GM12873 (cell line): Measurements from ENCODE around the gene PKNOX2.

Source experiments
- TF ChIP-seq, protein P1 (sequence below): IDR thresholded peaks from 2 replicates; pipeline ENCODE4 v1.5.1; 2012; ENCODE audit warnings: low read depth, mild to moderate bottlenecking, moderate library complexity, low read length, control low read depth; ENCODE audit not compliant: insufficient read depth; ENCODE audit errors: missing control alignments

The PKNOX2 gene

DNA sequence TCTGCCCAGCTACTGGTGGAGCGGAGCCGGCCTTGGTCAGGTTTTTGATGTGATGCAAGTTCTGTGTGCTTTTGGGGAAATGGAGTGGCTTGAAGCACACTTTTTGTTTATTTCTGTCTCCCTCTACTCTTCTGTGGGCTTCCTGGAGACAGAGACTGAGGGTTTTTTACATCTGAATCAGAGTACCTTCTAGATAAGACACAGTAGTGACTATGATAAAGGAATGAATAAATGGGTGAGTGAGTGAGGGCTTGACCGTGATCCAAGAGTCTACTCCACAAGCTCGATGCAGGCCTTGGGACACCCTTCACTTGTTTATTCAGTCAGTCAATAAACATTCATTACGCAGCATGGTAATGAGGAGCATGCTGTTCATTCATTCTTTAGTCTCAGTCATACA, 125.7 kb downstream of the PKNOX2 start:
- TF ChIP-seq, protein P1, sequence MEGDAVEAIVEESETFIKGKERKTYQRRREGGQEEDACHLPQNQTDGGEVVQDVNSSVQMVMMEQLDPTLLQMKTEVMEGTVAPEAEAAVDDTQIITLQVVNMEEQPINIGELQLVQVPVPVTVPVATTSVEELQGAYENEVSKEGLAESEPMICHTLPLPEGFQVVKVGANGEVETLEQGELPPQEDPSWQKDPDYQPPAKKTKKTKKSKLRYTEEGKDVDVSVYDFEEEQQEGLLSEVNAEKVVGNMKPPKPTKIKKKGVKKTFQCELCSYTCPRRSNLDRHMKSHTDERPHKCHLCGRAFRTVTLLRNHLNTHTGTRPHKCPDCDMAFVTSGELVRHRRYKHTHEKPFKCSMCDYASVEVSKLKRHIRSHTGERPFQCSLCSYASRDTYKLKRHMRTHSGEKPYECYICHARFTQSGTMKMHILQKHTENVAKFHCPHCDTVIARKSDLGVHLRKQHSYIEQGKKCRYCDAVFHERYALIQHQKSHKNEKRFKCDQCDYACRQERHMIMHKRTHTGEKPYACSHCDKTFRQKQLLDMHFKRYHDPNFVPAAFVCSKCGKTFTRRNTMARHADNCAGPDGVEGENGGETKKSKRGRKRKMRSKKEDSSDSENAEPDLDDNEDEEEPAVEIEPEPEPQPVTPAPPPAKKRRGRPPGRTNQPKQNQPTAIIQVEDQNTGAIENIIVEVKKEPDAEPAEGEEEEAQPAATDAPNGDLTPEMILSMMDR = no peak

DNA sequence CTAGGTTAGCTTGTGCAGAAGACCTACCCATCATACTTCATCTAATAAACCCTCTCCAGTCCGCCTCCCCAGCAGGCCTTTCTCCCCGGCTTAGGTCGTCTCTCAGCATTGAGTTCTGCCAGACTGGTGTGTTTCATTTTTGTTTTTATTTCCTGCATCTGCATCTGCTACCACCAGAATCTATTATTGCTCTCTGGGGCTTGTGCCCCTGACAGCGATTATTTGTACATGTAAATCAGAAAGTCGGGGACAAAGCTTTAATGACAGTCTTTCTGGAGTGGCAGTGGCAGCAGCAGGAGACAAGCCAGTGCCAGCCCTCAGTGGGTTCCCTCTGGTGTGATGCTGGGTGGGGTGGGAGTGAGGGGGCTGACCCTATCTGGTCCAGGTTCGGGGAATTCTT, 127.5 kb downstream of the PKNOX2 start:
- TF ChIP-seq, protein P1 = no peak

DNA sequence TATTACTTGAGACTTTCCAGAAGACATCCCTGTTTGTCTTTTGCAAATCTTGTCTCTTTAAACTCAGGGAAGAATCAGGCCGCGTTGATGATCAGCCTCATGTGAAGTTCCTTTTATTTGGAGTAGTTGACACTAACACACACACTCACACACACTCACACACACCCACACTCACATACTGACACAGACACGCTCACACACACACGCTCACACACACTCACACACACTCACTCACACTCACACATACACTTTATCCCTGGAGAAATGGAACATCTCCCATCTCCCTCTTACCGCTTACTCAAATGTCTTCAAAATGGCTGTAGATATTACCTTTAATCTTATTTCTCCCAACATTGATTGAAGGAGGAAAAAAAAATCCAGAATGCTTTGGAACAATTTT, 129.0 kb downstream of the PKNOX2 start:
- TF ChIP-seq, protein P1 = no peak

DNA sequence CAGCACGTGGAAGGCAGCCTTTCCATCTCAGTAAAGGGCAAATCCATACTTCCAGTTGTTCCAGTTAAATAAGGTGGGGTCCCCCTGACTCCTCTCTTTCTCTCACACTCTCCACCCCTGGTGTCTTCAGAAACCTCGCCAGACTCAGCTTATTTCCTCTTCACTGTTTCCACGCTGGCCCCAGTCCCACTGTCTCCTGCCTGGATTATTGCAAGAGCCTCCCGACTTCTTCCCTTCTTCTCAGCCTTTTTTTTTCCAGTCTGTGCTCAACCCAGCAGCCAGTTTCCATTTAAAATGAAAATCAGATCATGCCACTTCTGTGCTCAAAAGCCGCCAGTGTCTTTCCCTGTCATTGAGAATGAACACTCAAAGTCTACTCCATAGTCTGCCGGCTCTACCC, 131.4 kb downstream of the PKNOX2 start:
- TF ChIP-seq, protein P1 = no peak

DNA sequence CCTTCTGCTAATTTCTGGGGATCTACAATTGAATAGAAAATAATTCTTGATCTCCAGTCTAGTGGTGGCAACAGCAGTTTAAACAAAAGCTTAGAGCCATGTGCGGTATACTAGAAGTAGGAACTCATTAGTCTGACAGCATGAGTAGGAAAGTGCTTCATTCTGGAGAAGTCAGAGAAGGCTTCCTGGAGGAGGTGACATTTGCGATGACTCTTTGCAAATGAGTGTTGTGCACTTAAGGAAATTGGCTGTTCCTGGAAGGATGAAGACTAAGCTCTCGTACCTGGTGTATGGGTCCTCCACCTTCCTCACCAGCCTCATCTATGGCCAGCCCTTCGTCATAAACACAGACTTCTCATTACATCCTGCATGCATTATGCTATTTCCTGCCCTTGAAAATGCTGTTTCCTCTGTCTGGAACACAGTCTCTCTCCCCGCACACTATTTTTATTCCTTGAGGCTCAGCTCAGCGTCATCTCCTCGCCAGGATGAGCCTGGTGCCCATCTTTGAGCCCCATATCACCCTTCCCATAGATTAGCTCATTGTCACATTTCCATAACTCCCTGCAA, 132.9 kb downstream of the PKNOX2 start:
- TF ChIP-seq, protein P1 = no peak

DNA sequence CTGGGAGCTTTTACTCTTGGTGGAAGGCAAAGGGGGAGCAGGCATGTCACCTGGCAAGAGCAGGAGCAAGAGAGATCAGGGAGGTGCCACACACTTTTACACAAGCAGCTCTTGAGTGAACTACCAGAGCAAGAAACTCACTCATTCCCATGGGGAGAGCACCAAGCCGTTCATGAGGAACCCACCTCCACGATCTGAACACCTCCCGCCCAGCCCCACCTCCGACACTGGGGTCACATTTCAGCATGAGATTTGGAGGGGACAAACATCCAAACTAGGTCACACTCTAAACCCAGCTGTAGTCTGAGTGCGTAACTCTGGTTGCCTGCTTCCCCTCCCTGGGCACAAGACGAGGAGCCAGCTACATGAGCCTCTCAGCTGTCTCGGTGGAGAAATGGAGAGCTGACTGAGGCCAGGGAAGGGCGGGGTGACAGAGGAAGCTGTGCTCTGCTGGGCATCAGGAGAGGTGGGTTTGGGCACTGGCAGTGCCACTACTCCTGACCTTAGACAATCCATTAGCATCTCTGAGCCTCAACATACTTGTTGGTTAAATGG, 134.6 kb downstream of the PKNOX2 start:
- TF ChIP-seq, protein P1 = no peak

DNA sequence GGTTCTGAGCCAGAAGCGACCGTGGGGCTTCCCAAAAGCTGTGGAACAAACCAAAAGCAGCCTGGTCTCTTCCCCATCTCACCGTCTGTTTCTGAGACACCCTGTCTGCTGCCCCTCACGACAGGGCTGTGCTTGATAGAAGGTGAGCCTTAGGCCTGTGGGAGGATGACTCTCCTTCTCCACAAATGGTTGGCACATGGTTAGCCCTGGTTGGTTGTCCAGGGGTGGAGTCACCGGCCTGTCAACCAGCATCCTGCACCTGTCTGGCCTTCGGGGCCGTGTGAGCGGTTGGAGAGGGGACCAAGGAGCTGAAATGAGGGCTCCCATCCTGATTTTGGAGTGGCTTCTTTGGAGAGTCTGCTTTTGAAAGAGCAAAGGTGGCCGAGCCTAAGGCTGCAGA, 135.3 kb downstream of the PKNOX2 start:
- TF ChIP-seq, protein P1 = no peak

DNA sequence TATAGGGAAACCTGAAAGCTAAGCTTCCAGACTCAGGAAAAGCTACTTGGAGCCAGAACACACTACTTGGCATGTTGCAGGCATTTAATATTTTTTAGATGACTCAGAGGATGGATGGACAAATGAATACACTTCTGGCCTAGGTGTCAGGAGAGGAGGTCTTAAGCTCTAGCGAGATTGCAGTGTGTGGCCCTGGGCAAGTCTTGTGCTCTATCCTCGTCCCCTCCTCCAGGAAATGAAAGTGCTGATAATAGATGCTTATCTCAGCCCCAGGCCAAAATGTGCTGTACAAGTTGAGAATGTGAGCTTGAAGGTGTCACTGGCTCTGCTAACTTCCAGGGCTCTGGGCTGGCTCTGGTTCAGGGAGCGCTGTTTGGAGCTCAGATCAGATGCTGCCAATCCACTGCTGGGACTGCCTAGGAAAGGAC, 136.3 kb downstream of the PKNOX2 start:
- TF ChIP-seq, protein P1 = no peak
